ENCODE results near the gene EEF1AKMT1.

EEF1AKMT1 gene, protein sequence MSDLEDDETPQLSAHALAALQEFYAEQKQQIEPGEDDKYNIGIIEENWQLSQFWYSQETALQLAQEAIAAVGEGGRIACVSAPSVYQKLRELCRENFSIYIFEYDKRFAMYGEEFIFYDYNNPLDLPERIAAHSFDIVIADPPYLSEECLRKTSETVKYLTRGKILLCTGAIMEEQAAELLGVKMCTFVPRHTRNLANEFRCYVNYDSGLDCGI

DNA sequence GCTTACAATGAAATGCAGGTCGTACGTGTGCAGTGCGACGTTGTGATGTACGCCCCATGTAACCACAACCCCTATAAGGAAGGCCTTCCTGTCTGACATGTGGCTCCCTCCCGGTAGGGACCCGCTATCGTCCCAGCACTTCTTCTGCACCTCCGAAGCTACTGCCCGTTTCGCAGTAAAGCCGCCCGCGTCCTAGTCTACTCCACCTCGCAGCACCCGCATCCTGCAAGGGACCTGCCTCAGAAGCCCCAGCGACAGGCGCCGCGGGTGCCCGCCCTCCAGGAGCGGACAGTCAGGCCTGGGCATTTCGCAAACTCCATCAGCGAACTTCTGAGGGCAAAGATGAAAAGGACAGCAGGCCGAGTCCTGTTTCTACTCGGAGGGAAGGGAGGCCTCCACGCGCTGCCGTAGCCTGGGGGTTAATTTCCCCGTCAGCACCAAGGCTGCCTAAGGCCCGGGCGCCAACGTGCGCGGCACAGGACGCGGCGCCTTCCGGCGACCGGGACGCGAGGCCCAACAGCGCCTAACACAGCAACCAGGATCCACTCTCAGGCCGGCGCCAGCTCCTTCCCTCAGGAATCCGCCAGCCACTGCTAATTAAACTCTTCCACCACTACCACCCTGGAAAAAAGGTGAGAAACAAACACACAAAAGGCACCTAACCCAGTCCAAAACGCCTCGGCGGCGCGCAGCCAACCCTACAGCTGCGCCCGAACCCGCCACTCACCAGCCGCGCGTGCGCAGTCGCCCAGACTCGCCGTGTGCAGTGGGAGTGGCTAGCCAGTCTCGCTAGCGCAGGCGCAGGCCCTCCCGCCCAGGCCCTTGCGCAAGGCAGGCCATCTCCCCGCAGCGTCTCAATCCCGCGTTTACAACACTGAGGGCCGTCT lies at the start of gene EEF1AKMT1:
TSS of gene EEF1AKMT1 (minus strand) at position 768 of the 887 bp plus-strand sequence. CDS start 16,363 bp downstream, outside the sequence.
- DNase-seq: peak; percentile 95

DNA sequence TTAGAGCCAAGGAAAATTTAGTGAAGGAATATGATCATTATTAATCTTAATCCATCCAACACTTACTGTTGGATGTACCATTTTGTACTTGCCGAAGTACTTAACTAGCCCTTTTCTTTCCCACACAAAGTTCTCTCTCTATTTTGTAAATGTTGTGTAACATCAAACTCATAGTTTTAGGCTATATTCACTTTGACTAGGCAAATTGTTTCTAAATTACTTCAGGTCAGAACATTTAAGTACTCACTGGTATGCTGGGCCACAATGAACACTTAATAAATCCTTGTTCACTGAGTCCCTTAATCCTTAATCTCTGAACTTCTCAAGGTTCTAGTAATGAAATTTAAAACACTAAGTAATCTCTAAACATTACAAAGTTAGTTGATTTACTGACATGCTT lies 49.3 kb upstream of the EEF1AKMT1 start:
- no peak for DNase-seq

DNA sequence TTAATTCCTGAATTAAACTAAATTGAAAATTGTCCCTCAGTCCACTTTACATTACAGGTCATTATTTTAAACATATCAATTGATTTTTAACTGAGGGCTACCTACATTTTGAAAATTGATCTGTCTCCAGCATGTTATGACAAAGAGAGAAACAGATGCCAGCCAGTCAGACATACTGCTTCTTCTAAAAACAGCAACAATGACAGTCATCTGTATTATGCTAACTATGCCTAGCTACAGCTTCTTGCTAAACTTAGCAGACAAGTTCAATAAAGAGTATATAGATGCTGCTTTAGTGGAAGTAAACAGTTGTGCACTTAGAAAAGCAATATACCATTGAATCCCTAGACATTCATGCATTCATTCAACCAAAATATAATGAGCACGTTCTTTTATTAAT lies 48.6 kb upstream of the EEF1AKMT1 start:
- DNase-seq: no peak

DNA sequence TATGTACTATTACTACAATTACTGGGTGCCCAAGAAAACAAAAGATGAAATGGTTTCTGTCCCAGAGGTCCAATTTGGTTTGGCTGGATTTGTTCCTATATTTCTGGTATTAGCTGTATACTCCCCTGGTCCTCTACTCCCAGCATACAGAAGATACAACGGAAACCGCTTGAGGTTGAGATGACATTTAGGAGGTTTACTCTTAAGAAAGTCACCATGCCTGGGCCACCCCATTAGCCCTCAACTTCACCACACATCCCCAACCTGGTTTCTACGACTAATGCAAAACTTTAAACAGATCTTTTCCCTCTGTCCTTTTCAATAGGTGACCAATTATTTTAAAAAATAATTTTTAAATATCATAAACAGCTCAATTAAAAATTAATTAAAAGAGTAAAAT lies 46.0 kb upstream of the EEF1AKMT1 start:
- DNase-seq: no peak

DNA sequence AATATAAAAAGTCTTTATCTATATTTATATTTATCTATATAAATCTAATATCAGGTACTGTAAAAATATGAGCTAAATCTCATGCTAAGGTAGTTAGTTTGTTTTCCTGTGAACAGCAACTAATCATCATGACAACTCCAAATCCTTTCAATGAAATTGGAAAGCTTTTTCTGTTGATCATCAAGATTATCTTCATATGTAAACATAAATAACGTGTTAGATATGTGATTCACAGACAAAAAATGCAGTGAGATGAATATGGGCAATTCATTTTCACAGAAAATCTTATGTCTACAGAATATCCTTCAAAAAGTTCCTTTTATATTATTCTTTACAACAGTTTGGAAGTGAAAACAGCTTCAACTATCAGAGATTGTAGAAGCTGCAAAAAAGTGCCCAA lies 41.7 kb upstream of the EEF1AKMT1 start:
- no peak for DNase-seq

DNA sequence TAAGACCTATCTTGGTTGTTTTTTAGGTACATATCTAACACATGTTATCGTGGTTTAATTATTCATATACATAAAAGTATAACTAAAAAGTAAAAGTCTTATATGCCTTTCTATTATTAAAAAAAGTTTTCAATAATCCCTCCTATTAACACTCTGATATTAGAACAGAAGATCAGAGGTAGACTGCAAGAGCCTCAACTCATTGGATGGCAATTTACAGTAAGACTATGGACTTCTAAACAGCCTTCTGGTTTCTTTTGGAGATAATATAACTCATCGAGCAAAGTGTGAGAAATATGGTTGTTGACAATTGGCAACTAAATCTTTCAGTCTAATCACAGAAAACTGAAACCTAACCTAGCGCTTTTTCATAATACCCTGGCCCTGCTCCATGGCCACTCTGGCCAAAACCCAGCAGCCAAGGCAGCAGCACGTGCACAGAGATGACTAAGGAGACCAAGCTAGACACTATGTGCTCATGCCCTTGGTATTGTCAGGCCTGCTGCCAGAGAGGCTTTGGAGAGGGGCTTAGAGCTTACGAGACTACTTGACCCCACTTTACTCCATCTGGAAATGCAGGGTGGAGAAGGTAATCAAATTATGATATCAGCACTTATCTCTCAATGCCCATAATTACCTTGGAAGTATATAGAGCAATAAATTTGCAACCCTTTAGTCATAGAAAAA lies 40.6 kb upstream of the EEF1AKMT1 start:
- DNase-seq: no peak

DNA sequence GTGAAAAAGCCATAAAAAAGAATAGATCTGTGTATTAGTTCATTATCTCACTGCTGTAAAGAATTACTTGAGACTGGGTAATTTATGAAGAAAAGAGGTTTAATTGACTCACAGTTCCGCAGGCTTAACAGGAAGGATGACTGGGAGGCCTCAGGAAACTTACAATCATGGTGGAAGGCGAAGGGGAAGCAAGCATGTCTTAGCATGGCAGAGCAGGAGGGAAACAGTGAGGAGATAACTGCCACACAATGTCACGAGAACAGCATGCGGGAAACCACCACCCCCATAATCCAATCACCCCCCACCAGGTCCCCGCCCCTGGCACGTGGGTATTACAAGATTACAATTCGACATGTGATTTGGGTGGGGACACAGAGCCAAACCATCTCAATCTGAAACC lies 39.1 kb upstream of the EEF1AKMT1 start:
- DNase-seq: no peak

DNA sequence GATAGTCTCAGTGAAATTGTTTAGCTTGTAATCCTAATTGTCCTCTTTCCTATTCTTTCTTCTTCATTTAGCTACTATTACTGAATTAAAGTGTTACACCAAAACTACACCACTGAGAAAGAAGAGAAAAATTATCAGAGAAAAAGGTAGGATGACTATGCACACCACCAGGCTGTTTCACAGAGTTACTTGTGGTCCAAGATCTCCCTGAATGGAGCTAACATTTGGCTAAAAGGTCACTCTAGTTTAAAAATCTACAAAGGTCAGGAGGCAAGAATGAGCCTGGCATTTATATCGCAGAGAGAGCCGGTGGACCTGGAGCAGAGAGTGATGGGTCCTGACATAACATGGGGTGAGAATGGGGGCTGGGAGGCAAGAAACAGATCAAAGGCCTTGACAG lies 37.0 kb upstream of the EEF1AKMT1 start:
- DNase-seq: no peak

DNA sequence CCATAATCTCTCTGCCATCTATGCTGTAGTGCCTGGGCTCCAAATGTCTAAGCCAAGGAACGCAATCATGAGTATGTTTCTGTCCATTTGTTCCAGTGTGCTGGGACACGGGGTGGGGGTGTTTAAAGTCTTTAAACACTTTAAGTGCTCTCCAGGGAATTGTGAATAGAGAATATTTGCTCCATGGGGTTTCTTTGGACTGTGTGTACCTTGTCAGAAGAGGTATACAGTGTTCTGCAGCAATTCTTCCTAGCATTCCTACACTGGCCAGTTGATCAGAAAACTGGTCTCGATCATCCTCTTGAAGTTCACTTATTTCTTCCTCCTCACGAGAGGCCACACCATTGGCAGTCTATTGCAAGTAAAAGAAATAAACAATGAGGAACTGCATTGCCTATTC lies 35.1 kb upstream of the EEF1AKMT1 start:
- DNase-seq: no peak

DNA sequence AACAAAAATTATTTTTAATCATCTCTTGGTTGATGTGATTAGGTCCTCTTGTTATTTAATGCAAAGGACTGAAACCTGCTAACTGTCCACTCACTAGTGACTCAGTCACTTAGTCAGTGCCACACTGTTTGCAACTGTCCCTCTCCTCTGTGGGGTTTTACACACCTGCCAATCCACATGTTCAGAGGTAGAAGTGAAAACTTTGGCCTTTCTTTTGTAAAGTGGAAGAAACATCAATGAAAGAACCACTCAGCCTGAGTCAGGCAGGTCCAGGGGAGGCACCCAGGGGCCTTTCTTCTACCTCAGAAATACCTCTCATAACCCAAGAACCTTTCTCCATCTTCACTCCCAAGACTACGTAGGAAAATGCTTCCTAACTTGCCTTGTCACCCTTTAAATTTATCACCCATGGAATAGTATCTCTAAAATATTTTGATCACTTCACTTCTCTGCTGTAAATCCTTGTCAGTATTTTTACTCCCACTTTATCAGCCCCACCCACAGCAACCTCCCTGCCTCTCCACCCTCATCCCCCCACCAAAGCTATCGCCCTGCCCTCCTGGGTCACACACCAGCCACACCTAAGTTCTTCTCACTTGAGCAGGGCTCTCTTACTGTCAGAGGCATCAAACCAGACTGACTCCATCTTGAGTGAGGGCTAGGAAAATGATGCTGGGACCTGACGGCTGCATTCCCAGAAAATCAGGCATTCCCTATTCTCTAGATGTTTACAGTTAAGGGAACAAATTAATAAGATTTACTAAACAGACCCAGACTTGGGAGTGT lies 29.6 kb upstream of the EEF1AKMT1 start:
- no peak for DNase-seq

DNA sequence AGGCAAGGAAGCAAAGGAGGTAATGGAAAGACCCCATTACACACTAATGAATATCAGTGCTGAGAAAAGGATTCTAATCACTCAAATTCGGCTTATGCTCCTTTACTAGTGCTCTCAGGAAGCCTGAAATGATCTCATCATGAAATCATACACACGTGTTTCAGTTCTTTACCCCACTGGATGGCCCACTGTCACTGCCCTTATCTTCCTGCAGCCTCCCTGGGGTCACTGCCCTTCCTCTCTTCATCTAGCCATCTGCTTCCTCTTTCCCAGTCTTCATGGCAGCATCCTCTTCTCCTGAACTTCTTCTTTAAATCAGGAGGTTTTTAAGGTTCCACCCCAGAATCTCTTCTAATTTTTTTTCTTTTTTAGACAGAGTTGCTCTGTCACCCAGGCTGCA lies 27.9 kb upstream of the EEF1AKMT1 start:
- DNase-seq: no peak

DNA sequence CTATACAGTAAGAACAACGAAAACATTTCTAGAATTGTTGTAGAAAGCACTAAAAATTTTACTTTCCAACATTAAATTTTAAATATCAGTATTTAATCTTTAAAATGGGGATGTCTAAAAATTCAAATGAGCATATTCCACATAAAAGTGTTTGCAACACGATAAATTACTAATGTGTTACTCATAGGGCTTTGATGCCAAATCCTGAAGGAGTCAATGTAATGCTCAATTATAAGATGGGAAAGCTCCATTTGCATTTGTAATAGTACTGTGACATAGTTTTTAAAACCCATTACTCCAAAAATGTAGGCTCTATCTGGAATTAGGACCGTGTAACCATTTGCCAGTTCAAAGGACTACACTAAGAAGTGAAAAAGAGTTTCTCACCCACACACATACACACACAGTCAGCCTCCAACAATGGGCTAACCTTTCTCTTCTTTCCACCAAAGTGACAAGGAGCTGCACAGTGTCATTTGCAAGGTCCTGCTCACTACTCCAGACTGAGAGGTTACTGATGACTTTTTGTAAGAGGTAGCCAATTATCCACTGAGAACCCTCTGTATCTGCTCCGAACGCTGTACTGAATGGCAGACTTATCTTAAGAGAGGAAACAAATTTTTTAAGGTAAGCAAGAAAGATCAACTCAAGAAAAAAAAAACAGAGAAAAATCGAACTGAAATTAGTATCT lies 26.1 kb upstream of the EEF1AKMT1 start:
- no peak for DNase-seq

DNA sequence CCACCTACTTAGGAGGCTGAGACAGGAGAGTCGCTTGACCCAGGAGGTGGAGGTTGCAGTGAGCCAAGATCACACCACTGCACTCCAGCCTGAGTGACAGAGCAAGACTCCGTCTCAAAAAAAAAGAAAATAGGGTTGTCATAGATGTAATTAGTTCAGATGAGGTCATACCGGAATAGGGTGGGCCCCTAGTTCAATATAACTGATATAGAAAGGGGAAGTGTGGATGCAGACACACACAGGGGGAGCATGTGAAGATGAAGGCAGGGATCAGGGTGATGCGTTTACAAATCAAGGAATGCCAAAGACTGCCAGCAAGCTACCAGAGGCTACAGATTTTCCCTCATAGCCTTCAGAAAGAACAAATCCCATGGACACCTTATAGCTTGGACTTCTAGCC lies 24.3 kb upstream of the EEF1AKMT1 start:
- no peak for DNase-seq

DNA sequence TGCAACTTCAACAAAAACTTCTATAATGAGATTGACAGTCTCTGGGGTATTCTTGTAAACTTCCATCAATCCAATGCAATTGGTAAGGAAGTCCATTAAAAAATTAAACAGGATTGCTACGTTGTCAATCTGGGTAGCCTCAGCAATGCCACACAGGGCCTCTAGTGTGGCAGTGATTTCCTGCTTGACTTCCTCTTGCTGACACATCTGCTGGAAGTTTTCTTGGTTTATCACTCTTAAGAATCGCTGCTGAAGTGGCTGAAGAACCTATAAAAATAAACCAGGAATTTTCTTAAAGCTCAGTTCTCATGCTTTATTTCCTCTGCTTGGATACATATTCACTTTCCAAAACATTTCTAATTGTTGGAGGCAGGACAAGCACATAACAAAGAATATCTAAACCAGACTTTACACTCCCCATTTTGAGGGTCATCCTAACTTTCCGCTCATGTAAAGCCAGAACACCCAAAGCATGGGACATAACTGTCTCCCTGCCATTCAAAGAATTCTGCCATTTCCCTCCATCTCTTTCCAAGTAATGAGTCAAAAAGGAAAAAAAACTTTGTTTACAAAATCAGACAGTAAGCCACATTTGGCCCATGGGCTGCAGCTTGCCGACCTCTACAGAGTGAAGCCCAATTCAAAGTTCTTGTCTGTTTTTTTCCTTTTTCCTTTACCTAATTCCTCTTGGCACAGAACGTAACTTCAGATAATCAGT lies 23.2 kb upstream of the EEF1AKMT1 start:
- DNase-seq: no peak

DNA sequence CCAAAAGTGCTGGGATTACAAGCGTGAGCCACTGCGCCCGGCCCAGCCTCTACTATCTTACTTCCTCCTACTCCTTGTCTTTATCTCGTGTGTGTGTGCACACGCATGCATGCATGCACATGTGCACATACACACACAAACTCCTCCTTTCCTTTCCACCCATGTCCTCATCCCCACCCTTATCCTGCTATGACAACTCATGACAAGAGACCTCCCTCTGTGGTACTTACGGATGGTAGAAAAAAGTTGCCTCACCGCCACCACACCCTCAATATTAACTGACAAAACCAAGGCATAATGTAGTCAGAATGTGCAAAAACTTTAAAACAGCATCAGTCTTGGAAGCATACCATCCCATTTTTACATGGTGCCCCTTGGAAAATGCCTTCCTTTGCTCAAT lies 15.9 kb upstream of the EEF1AKMT1 start:
- no peak for DNase-seq

DNA sequence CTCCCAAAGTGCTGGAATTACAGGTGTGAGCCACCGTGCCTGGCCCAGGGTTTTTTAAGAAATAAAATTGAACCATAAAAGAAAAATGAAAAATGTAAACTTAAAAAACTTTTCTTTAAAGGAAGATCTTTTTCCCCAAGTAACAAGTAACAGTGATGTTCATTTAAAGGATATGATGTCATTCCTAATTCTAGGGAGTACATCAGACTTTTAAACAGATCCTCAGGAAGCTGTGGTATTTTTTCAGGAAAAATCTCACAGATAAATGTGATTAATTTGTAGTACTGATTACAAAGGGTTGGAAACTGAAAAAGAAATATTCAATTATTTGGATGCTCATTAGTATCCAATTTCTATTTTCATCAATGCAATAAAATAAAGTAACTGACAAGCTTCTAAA lies 14.6 kb upstream of the EEF1AKMT1 start:
- no peak for DNase-seq

DNA sequence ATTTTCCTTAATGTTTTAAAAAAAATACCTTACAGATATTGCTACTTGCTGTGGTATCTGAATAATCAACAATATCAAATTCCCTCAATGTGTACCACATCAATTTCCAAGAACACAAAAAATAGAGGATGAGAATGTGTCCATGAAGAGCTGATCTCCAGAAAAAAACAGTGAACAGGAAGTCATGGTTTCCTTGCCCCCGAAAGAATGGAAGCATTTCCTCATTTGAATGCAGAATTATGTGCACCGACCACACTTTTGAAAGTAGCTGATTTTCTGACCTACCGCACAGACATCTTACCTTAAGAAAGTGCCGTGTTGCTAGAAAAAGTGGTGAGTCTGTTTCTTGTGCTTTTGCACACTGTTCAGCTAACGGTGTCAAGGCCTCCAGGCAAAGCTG lies 13.4 kb upstream of the EEF1AKMT1 start:
- DNase-seq: no peak

DNA sequence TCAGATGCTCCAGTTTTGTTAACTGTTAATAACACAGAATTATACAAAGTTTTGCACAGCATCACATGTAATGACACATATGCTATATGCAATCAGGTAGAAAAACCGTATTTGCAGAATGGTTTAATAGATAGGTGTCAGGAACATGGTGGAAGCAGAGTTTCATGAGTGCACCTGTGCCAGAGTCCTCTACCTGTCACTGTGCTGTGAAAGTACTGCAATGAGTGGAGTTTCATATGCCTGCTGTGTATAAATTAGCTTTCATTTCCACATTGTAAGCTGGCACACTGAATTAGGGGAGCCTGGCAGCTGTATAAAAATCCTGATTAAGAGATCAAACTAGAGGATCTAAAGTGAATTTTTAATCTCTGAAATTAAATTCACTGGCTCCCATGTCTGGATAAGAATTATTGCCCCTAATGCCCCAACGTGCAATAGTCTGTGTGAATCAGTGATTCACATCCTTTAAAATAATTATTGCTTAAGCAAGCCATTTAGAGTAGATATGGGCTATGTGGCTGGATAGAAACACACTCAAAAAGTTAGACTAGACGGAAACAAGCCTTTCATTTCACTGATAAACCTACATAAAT lies 8.5 kb upstream of the EEF1AKMT1 start:
- DNase-seq: no peak

DNA sequence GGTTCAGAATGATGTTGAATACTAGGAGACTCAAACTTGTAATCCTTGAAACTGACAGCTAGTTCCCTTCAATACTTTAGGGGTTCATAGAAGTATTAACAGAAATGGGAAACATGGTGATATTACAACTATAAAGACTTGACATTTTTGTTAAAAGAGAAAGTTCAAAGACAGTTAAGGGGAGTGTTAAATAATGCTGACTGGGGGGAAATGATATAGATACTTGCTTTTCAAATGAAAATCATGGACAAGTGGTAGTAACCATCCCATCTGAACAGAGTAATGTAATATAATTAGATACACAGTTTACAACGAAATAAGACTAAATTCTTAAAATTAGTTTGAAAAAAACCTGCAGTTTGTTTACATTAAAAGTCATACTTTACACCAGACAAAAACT lies 6.6 kb upstream of the EEF1AKMT1 start:
- DNase-seq: no peak

DNA sequence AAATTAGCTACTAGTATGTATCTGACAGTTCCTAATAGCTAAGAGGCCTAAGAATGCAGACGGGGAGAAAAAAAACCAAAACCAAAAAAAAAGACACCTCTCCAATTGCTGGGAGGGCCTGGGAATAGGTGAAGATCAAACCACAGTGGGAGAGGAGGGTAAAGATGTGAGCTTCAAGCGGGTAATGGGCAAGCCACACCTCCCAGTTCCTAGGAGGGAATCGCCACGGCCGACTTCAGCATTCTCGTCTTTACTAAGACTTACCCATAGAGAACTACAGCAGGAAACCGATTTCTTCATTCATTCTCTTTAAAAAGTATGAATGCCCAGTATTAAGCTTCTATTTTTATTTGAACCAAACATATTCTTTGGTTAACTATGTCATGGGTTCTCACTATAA lies 5.6 kb upstream of the EEF1AKMT1 start:
- no peak for DNase-seq

DNA sequence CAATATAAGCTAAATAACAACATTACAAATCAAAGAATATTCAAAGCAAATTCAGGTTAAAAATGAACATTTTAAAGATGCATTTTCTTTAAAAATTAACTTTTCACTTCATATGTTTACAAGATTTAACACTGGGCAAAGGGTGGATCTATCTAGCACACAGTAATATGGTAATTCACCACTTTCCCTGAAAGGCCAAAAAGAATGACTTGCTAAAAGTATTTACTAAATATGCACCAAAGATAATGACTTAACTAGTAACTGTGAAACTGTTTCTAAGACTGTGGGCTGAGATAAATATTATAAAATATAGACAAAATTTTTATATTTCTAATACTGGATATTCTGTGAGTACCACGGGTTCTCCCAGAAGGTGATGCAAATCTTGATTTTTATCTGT lies 4.5 kb upstream of the EEF1AKMT1 start:
- DNase-seq: no peak
